ENCODE results near the gene SPATS2L. TPM values are rescaled to one million over a fixed set of nuclear protein-coding genes. Genes with fewer than 3 reads are reported as not detected.
A peak's percentile ranks its signal among the peaks of the same experiment; 100 is the strongest.

Gene SPATS2L
- total RNA-seq, 1 donor from 2014 or later, result 77.3 TPM

- Histone ChIP-seq H3K4me3 (ENCODE audit: low read depth, low read length) (no peak overlapping the region), H3K27me3 (ENCODE audit: control insufficient read depth, insufficient read depth, low read length) (no peaks in the 10 kb centered on the region), H3K36me3 (ENCODE audit: control insufficient read depth, insufficient read depth, low read length) (no peaks in the 10 kb centered on the region)
- DNase-seq (ENCODE audit: low read depth), result no peak
- no peak for TF ChIP-seq CTCF (IDR thresholded peaks at IDR 0.05; ENCODE audit: insufficient read depth, low read length, poor library complexity, severe bottlenecking)
These were observed 98.1 kb downstream of the SPATS2L start for GRCh38 chr2:200404615-200405014.

GRCh38 chr2:200405599-200406298 lies 99.3 kb downstream of the SPATS2L start:
- no peak for TF ChIP-seq CTCF (IDR thresholded peaks at IDR 0.05; ENCODE audit: insufficient read depth, low read length, poor library complexity, severe bottlenecking)
- Histone ChIP-seq H3K4me3 (ENCODE audit: low read depth, low read length) (no peak overlapping the region), H3K36me3 (ENCODE audit: control insufficient read depth, insufficient read depth, low read length) (no peaks in the 10 kb centered on the region), H3K27me3 (ENCODE audit: control insufficient read depth, insufficient read depth, low read length) (no peaks in the 10 kb centered on the region)
- DNase-seq (ENCODE audit: low read depth), result peak; percentile 89

GRCh38 chr2:200406379-200406778 lies 99.9 kb downstream of the SPATS2L start:
- no peaks in the 10 kb centered on the region for H3K27me3 ChIP-seq (ENCODE audit: control insufficient read depth, insufficient read depth, low read length)
- DNase-seq (ENCODE audit: low read depth), result no peak
- H3K36me3 ChIP-seq (ENCODE audit: control insufficient read depth, insufficient read depth, low read length), result no peaks in the 10 kb centered on the region
- no peak overlapping the region for H3K4me3 ChIP-seq (ENCODE audit: low read depth, low read length)
- no peak for TF ChIP-seq CTCF (IDR thresholded peaks at IDR 0.05; ENCODE audit: insufficient read depth, low read length, poor library complexity, severe bottlenecking)

- Histone ChIP-seq H3K36me3 (ENCODE audit: control insufficient read depth, insufficient read depth, low read length) (no peaks in the 10 kb centered on the region), H3K4me3 (ENCODE audit: low read depth, low read length) (no peak overlapping the region), H3K27me3 (ENCODE audit: control insufficient read depth, insufficient read depth, low read length) (no peaks in the 10 kb centered on the region)
- DNase-seq (ENCODE audit: low read depth), result peak; percentile 85
- TF ChIP-seq CTCF (IDR thresholded peaks at IDR 0.05; ENCODE audit: insufficient read depth, low read length, poor library complexity, severe bottlenecking), result no peak
These were observed 102.2 kb downstream of the SPATS2L start for GRCh38 chr2:200408428-200409316.

GRCh38 chr2:200411831-200412230 lies 105.3 kb downstream of the SPATS2L start:
- DNase-seq (ENCODE audit: low read depth), result no peak
- H3K27me3 ChIP-seq (ENCODE audit: control insufficient read depth, insufficient read depth, low read length), result no peaks in the 10 kb centered on the region
- no peak overlapping the region for H3K4me3 ChIP-seq (ENCODE audit: low read depth, low read length)
- TF ChIP-seq CTCF (IDR thresholded peaks at IDR 0.05; ENCODE audit: insufficient read depth, low read length, poor library complexity, severe bottlenecking), result no peak
- no peaks in the 10 kb centered on the region for H3K36me3 ChIP-seq (ENCODE audit: control insufficient read depth, insufficient read depth, low read length)
